ENCODE data around the gene NAT9. TPM values are rescaled to one million over a fixed set of nuclear protein-coding genes. Genes with fewer than 3 reads are reported as not detected.

The NAT9 gene
- total RNA-seq, 4 donors from 2014 or later, result 14.3 to 26.6 (median 18.1) TPM

- intact Hi-C loops (cut with DNase I; ENCODE audit: low total_unique reads), result no loop called here
- DNase-seq (ENCODE audit: low spot score in 2 of 2), result no peak
- no peak overlapping the region for H3K4me3 ChIP-seq (ENCODE audit: low read depth, poor library complexity, severe bottlenecking)
- WGBS, 2 donors, result 90 to 95% methylated on average over 16 of the region's 16 CpGs
- TF ChIP-seq CTCF (IDR thresholded peaks at IDR 0.05), result no peak
These were observed 43.8 kb upstream of the NAT9 start for GRCh38 chr17:74819801-74820436.

DNA sequence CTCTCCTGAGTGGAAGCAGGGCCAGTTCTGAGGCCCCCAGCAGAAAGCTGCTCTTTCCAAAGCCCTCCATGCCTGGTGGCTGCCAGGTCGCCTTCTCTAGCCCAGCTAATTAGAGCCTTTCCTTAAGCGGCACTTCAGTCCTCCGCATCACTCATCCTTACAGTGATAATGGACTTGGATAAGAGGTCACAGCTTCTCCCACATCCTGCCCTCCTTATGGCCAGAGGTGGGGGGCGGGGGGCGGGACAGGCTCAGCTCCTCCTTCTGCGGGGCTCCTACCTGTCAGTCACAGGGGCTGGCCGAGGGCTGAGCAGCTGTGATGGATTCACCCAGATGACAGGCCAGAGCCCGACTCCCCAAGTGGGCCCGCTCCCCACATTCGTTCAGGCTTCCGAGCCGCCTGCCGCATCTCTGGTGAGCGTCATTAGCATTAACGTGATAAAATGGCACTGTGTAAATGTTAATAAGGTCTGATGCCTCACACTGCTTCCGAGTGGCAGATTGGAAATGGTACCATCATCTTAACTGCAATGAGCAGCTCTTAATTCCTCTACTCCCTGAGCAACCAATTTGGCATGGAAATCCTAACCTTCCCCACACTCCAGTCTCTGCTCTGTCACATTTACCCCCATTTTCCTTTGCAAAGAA, 42.3 kb upstream of the NAT9 start:
- intact Hi-C loops (cut with DNase I; ENCODE audit: low total_unique reads), result no loop called here
- no peak for DNase-seq (ENCODE audit: low spot score in 2 of 2)
- H3K4me3 ChIP-seq (ENCODE audit: low read depth, poor library complexity, severe bottlenecking), result no peak overlapping the region
- TF ChIP-seq CTCF (IDR thresholded peaks at IDR 0.05) (no peak), POLR2A (IDR thresholded peaks at IDR 0.05) (no peak)
- 92 to 94% methylated on average over 16 of the region's 16 CpGs for WGBS, 2 donors

GRCh38 chr17:74816905-74817620, 40.9 kb upstream of the NAT9 start:
- WGBS, 2 donors, result 91 to 94% methylated on average over 17 of the region's 18 CpGs
- intact Hi-C loops (cut with DNase I; ENCODE audit: low total_unique reads), result no loop called here
- DNase-seq (ENCODE audit: low spot score in 2 of 2), result no peak
- H3K4me3 ChIP-seq (ENCODE audit: low read depth, poor library complexity, severe bottlenecking), result no peak overlapping the region
- TF ChIP-seq CTCF (IDR thresholded peaks at IDR 0.05), result no peak
- TF ChIP-seq POLR2A (IDR thresholded peaks at IDR 0.05), result no peak

DNA sequence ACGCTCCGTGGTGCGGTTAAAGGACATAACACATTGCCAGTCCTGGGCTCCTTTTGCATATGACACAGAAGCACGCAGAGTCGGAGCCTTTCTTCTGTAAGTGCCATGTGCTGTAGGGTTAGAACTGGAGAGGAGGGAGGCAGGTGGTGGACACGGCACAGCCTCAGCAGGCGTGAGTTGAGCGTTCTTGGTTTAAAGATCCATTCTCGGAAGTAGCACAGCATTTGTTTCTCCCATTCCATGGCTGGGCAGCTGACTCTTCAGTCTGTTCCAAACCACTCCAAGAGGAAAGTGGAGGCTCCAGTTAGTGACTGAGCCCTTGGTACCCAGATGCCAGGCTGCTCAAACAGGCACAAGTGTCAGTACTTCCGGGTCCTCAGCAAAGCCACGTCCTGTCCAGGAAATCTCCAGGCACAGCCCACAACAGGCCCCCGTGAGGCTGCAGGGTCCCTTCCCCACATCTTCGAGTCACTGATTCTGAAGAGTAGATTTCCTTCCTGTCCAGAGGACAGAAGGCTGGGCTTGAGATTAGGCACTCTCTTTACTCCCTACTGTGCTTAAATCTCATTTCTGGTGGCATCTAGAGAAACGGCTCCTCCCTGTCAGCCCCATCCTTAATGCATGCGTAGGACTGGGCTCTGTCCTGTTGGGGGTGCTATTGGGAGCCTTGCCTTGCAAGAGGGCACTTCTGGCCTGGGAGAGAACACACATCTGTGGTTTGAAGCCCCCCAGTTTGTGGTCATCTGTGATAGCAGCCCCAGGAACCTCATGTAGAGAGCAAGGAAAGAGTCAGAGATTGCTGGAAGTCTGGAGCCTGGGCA, 39.6 kb upstream of the NAT9 start:
- intact Hi-C loops (cut with DNase I; ENCODE audit: low total_unique reads), result no loop called here
- no peak overlapping the region for H3K4me3 ChIP-seq (ENCODE audit: low read depth, poor library complexity, severe bottlenecking)
- DNase-seq (ENCODE audit: low spot score in 2 of 2), result no peak
- TF ChIP-seq POLR2A (IDR thresholded peaks at IDR 0.05) (no peak), CTCF (IDR thresholded peaks at IDR 0.05) (no peak)
- WGBS, 2 donors, result 88 to 91% methylated on average over 15 of the region's 15 CpGs

GRCh38 chr17:74815067-74815466, 38.9 kb upstream of the NAT9 start:
- TF ChIP-seq POLR2A (IDR thresholded peaks at IDR 0.05) (no peak), CTCF (IDR thresholded peaks at IDR 0.05) (no peak)
- WGBS, 2 donors, result 94 to 97% methylated on average over 7 of the region's 7 CpGs
- no peak for DNase-seq (ENCODE audit: low spot score in 2 of 2)
- intact Hi-C loops (cut with DNase I; ENCODE audit: low total_unique reads), result no loop called here
- H3K4me3 ChIP-seq (ENCODE audit: low read depth, poor library complexity, severe bottlenecking), result no peak overlapping the region
